Activated naive CD4-positive, alpha-beta T cell treated with anti-CD3 and anti-CD28 coated beads for 36 hours (primary cell): ENCODE results near the gene ZFAND2B. TPM values are rescaled to one million over a fixed set of nuclear protein-coding genes. Genes with fewer than 3 reads are reported as not detected.

Experiments
- CTCF ChIA-PET: fragments of 350-600 bp; sonication (Branson Sonifier 250); formaldehyde crosslinking; loops from one replicate; lab custom pipeline; 2021; ENCODE audit warnings: antibody characterized with exemption; lab: Charles Lee
- DNase-seq: peaks from one replicate; pipeline ENCODE4 v3.0.0-alpha.2; 2020
- H3K27ac Mint-ChIP-seq: one replicate; pipeline ENCODE4 v1.8.0; 2021; ENCODE audit warnings: mild to moderate bottlenecking, mixed read lengths
- H3K27me3 Mint-ChIP-seq: one replicate; pipeline ENCODE4 v1.8.0; 2021; ENCODE audit warnings: low read depth, mixed read lengths
- H3K36me3 Mint-ChIP-seq: one replicate; pipeline ENCODE4 v1.8.0; 2021; ENCODE audit warnings: low read depth, mixed read lengths
- H3K4me1 Mint-ChIP-seq: one replicate; pipeline ENCODE4 v1.8.0; 2021; ENCODE audit warnings: low read depth, mixed read lengths
- H3K4me3 Mint-ChIP-seq: one replicate; pipeline ENCODE4 v1.8.0; 2021; ENCODE audit warnings: mild to moderate bottlenecking, moderate library complexity, mixed read lengths
- H3K9me3 Mint-ChIP-seq: one replicate; pipeline ENCODE4 v1.8.0; 2021; ENCODE audit warnings: mixed read lengths
- intact Hi-C: fragments of 100-400 bp; cut with micrococcal nuclease; formaldehyde crosslinking; loops from one replicate; pipeline ENCODE4 v1.15.1; 2023
- total RNA-seq, 2 experiments: library from RNA; stranded (reverse); gene quantifications; one replicate each; pipeline ENCODE4 v1.2.3, GENCODE V29; 2021

Gene ZFAND2B
- total RNA-seq, 2 experiments from 2014 or later = 32.6 to 33.6 TPM

DNA sequence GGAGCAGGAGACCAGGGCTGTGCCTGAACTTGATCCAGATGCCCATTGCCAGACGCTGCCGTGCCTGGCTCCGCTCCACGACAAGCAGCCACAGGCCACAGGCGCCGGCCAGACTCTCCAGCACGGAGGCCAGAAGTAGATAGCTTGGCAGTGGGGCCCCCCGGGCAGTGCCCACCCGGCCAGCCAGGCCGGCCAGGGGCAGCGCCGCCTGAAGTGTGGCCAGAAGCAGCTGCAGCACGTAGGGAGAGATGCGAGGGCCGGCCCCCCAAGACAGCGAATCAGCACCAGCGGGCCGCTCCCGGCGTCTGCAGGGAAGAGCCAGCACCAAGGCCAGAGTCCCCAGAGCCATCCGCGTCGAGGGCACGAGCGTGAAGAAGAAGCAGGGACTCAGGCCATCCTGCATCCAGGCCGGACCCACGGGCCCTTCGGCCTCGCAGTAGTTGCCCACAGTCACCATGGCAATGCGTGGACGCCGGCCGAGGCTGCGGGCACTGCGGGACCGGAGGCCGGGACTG, 11.7 kb downstream of the ZFAND2B start:
- H3K4me3 Mint-ChIP-seq = peak overlapping the region; percentile 78
- peak; percentile 22 for DNase-seq
- intact Hi-C loops = loop anchor here (1.0 to 2.0 kb wide), 3 partner anchors 11 to 169 kb away; partner anchors contain the start of genes ANKZF1, ATG9A and DNPEP
- H3K27me3 Mint-ChIP-seq = no peaks in the 10 kb centered on the region
- H3K9me3 Mint-ChIP-seq = no peaks in the 10 kb centered on the region
- peaks cover 25% of the 10 kb centered on the region for H3K4me1 Mint-ChIP-seq
- H3K36me3 Mint-ChIP-seq = peaks cover 19% of the 10 kb centered on the region
- H3K27ac Mint-ChIP-seq = peak overlapping the region; percentile 56
- CTCF ChIA-PET = interaction anchor here (0.9 to 1.4 kb wide), 5 partner anchors 29 to 75 kb away, joined by 3 to 5 read pairs (median 4); no protein-coding TSS in a partner anchor

DNA sequence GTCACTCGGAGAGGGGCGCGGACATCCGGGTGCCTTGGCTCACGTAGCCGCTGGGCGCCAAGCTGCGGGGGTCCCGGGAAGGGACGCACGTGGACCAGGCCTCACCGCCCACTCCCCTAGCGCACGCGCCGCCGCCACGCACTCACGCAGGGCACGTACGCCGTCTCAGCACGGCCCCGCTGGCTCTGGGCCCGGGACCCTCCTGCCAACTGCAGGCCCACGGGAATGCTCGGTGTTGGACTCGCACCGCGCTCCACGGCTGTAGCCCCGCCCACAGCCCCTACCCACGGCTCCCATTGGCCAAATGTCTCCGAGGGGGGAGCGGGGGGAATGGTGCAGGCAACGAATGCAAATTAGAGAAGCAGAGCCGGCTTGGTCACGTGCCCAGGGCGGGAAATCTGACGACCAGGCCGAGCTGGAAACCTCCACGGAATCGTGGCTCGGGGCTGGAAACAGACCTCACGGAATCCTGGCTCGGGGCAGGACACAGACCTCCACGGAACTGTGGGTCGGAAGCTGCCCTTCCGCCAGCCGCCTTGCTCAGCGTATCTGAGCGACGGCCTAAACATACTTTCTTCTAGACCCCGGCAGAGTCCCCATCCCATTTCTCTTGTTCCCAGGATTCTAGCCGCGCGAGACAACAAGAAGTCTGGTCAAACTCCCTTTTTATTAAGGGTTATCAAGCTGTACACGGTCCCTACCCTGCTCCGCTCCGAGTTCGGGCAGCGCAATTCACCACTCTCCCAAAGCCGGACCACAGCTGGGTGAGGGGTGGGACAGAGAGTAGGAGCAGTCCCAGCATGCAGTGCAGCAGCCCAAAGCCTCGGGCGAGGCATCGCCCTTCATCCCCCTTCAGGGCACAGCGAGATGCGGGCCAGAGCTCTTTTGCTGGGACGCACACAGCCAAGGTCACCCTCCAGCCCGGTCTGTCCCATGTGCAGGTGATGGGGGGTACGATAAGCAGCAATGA, 12.4 kb downstream of the ZFAND2B start, which contains the start of gene ABCB6:
TSS of gene ABCB6 (minus strand) at position 227 of the 970 bp plus-strand sequence. CDS start 285 bp downstream, outside the sequence.
- Mint-ChIP-seq H3K27me3 (no peaks in the 10 kb centered on the region), H3K27ac (peak within 1 kb of the TSS; percentile 56), H3K36me3 (peaks cover 24% of the 10 kb centered on the region), H3K9me3 (no peaks in the 10 kb centered on the region), H3K4me3 (peak within 1 kb of the TSS; percentile 78), H3K4me1 (peaks cover 25% of the 10 kb centered on the region)
- intact Hi-C loops = loop anchor here (1.0 to 2.0 kb wide), 8 partner anchors 10 to 168 kb away; partner anchors contain the start of genes ANKZF1, ATG9A, DNAJB2 and DNPEP
- DNase-seq = peak; percentile 89
- CTCF ChIA-PET = interaction anchor here (0.9 to 1.4 kb wide), 4 partner anchors 10 to 74 kb away, joined by 3 to 4 read pairs (median 4); partner anchors contain the start of gene ATG9A

DNA sequence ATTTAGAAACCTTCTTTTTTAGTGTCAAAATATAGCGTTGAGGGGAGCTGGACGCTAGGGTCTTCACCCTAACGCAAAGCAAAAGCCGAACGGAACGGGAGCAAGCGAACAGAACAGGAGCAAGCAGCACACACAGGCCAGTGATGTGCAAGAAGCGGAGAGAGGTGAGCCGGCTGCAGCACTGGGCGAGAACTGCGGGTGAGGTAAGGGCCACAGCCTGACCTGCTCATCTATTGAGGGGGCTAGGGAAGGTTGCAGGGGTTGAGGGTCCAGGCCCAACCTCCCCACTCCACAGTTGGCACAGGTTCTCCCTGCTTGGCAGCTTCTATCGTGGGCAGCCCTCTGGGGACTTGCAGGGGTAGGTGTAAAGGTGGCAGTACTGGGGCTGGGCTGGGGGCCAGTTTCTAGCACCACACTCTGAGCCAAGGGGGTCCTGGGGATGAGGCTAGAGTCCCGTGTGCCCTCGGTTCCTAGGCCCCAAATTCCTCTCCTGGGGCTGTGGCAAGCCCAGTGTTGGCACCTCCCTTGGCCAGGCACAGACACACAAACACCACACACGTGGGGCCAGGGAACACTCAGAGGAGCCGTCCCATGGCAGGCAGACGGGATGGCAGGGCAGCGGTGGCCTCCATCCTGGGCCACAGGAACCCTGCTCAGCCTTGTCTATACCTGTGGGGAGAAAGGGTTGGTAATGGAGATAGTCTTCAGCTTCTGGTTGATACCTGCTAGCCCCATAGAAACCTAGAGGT, 13.4 kb downstream of the ZFAND2B start:
- intact Hi-C loops = loop anchor here (1.0 to 10.0 kb wide), 7 partner anchors 13 to 505 kb away; partner anchors contain the start of genes DNAJB2, DNPEP, GLB1L and STK16
- DNase-seq = no peak
- Mint-ChIP-seq H3K4me3 (no peak overlapping the region), H3K27me3 (no peaks in the 10 kb centered on the region), H3K36me3 (peaks cover 27% of the 10 kb centered on the region), H3K9me3 (no peaks in the 10 kb centered on the region), H3K4me1 (peaks cover 25% of the 10 kb centered on the region), H3K27ac (no peak overlapping the region)
- CTCF ChIA-PET = no interaction called here

DNA sequence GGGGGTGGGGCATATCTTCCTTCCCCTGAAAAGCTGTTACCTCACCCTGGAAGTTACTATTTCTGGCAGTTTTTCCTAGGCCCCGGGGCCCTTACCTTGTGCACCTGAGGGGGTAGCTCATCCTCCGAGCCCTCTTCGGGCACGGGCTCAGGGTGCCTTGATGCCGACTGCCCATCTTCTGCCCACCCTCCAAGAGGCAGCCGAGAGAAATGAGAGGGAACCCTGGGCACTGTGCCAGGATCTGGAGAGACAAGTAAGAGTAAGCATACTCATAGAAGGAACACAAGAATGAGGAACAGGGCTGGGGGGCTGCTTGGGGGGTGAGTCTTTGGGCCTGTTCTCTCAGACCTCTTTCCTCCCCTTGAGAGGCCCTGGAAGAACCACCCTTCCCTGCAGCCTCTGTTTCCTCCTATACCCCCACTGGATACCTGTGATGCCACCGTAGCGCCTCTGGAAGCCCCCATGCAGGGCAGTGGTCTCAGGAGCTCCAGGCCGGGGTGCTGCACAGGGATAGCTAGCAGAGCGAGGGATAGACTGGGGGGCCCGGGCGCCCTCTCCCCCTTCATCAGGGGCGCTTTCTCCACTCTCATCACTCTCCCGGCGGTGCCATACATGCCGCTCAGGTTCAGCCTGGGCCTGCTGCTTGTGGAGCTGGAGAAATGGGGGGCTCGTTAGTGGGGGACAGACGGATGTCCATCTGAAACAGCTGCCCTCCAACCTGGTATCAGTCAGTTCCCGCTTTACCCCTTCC, 14.2 kb downstream of the ZFAND2B start:
- Mint-ChIP-seq H3K4me3 (no peak overlapping the region), H3K9me3 (no peaks in the 10 kb centered on the region), H3K27ac (no peak overlapping the region), H3K36me3 (peaks cover 31% of the 10 kb centered on the region), H3K27me3 (no peaks in the 10 kb centered on the region), H3K4me1 (peaks cover 25% of the 10 kb centered on the region)
- CTCF ChIA-PET = no interaction called here
- intact Hi-C loops = loop anchor here (10.0 kb wide), 1 partner anchor 506 kb away; the partner anchor contains the start of gene TTLL4
- no peak for DNase-seq

DNA sequence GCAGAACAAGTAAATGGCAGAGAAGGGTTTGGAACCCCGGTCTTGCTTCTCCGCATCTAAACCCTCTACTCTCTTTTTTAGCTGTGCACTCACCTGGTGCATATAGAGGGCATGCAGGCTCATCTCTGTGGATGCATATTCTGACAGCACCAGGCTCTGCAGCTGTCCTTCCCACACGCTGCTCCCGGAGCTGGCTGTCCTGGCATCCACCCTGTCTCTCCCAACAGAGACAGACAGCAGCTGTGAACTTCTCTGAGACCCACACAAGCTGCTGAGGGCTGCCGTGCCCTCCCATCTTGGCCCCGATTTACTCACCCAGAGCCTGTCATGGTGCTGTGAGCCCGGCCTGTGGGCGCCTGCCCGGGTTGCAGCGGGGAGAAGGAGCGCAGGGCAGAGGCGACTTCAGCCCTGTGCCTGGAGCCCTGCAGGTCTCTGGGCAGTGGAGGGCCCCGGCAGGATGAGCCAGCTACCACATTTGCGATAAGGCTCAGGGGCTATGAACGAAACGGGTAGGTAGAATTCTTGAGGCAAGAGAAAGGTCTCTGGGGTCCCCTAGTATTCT, 15.5 kb downstream of the ZFAND2B start:
- Mint-ChIP-seq H3K27me3 (no peaks in the 10 kb centered on the region), H3K36me3 (peaks cover 32% of the 10 kb centered on the region), H3K4me1 (peaks cover 15% of the 10 kb centered on the region), H3K27ac (no peak overlapping the region), H3K4me3 (no peak overlapping the region), H3K9me3 (no peaks in the 10 kb centered on the region)
- DNase-seq = no peak
- intact Hi-C loops = loop anchor here (10.0 kb wide), 1 partner anchor 507 kb away; the partner anchor contains the start of gene TTLL4
- CTCF ChIA-PET = interaction anchor here (1.1 kb wide), 1 partner anchor 74 kb away, joined by 3 read pairs; no protein-coding TSS in a partner anchor

DNA sequence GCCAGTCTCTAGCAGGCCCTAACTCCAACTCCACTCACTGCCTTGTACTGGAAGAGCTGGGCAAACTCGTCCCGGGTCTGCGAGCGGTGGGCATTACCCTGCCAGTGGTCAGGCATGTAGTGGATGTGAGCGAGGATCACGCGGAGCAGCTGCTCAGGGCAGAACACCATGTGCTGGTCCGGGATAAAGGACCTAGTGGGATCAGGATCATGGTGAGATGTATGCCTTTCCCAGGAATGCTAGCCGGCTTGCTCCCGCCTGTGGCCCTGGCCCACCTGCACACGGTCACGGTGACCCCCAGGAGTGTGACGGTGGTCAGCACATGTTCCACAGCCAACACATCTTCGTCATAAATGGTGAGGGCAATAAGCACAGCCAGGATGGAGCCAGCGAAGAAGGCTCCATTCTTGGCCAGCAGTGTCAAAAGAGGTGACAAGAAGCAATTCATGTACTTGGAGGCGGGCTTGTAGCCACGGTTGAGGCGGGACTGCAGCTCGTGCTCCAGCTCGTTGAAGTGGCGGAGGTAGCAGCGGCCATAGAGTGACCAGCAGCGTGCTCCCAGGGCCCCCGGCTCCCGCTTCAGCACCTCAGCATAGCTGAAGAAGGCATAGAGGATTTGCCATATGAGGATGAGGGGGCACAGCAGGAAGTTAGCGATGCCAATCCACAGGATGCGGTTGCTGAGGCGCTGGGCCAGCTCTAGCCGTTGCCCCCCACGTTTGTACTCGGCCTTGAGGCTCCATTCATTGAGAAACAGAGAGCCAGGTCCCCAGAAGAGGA, 17.4 kb downstream of the ZFAND2B start:
- no peak for DNase-seq
- CTCF ChIA-PET = interaction anchor here (1.0 to 1.2 kb wide), 2 partner anchors 64 to 71 kb away, joined by 3 to 5 read pairs; no protein-coding TSS in a partner anchor
- H3K4me3 Mint-ChIP-seq = no peak overlapping the region
- H3K4me1 Mint-ChIP-seq = peaks cover 22% of the 10 kb centered on the region
- H3K27ac Mint-ChIP-seq = no peak overlapping the region
- no peaks in the 10 kb centered on the region for H3K9me3 Mint-ChIP-seq
- no peaks in the 10 kb centered on the region for H3K27me3 Mint-ChIP-seq
- intact Hi-C loops = loop anchor here (10.0 kb wide), 1 partner anchor 509 kb away; the partner anchor contains the start of gene TTLL4
- peaks cover 34% of the 10 kb centered on the region for H3K36me3 Mint-ChIP-seq

DNA sequence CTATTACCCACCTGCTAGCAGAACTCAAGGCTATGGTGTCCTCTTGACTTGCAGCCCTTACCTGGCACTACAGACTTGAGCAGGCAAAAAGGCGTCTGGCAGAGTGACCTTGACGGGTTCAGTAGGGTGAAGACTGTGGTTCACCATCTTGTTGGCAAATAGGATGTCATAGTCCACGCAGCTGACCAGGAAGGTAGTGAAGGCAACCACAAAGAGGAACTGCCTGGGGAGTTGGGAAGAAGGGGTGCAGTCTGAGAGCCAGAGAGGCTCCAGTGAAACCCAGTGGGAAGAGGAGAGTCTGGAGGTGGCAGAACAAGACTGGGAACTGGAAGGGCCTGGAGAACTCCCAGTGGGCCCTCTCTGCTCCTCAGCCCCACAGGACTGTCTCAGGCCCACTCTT, 18.8 kb downstream of the ZFAND2B start:
- CTCF ChIA-PET = no interaction called here

DNA sequence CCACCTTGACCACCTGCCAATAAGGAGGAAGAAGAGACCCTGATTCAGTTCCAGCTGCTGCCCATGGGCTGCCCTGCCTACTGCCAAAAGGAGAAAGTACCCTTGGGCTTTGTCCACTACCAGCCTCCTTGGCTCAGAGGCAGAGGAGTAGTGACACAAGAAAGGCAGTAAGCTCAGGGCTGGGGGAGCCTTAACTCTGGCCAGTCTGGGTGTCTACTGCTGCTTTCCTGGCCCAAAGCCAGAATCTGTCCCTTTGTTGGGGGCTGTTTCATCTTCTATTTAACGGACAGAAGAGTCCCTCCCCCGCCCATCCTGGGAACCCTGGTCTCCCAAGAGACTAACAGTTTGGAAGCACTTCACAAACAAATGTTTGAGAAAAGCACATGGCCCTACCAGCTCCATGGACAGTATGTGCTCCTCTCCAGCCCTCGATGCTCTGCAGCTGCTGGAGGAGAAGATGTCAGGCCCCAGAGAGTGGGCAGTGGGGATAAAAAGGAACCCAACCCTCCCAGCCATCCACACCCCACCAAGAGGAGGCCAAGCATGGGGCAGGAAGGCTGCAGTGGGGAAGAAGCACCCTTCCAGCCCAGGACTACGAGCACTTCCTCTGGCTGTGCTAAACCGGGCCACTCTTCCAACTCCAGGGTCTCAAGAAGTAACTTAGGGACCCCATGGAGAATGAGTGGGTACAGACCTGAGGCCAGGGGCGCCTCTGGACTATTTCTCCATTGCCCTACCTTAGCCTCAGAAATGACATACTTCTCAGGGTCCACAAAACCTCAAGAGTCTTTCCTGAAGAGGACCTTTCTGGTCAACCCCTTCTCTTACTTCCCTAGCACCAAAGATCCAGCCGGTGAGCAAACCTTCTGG, 21.7 kb downstream of the ZFAND2B start:
- peaks cover 42% of the 10 kb centered on the region for H3K36me3 Mint-ChIP-seq
- no peaks in the 10 kb centered on the region for H3K9me3 Mint-ChIP-seq
- peak overlapping the region; percentile 53 for H3K27ac Mint-ChIP-seq
- H3K4me1 Mint-ChIP-seq = peaks cover 38% of the 10 kb centered on the region
- no peak for DNase-seq
- H3K27me3 Mint-ChIP-seq = no peaks in the 10 kb centered on the region
- H3K4me3 Mint-ChIP-seq = peak overlapping the region; percentile 96
- CTCF ChIA-PET = interaction anchor here (0.8 to 2.2 kb wide), 5 partner anchors 9 to 67 kb away, joined by 3 to 8 read pairs (median 3); partner anchors contain the start of genes ABCB6, GLB1L and STK16
- intact Hi-C loops = loop anchor here (10.0 kb wide), 1 partner anchor 513 kb away; the partner anchor contains the start of gene TTLL4

More for the DNA sequence above, 18.8 kb downstream of the ZFAND2B start:
- intact Hi-C loops = loop anchor here (10.0 kb wide), 1 partner anchor 511 kb away; the partner anchor contains the start of gene TTLL4
- H3K4me1 Mint-ChIP-seq = peaks cover 20% of the 10 kb centered on the region
- H3K27me3 Mint-ChIP-seq = no peaks in the 10 kb centered on the region
- DNase-seq = no peak
- H3K4me3 Mint-ChIP-seq = no peak overlapping the region
- no peak overlapping the region for H3K27ac Mint-ChIP-seq
- H3K36me3 Mint-ChIP-seq = peaks cover 34% of the 10 kb centered on the region
- no peaks in the 10 kb centered on the region for H3K9me3 Mint-ChIP-seq

DNA sequence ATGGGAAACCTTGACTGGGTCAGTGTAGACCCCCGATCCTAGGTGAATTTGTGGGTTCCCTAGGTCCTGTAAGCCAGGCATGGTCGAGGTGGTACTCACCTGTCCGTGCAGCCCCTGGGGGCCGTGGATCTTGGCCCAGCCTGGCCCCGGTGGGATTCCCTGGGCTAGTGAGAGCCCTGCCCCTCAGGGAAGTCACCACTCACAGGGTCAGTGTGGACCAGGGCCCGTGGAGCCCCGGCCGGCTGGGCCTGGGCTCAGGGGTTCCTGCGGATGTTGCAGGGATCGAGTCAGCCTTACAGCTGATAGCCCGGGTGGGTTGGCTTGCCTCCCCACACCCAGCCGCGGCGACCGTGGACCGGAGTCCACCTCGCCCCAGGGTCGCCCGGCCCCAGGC, 22.3 kb downstream of the ZFAND2B start:
- Mint-ChIP-seq H3K4me3 (peak overlapping the region; percentile 96), H3K36me3 (peaks cover 43% of the 10 kb centered on the region), H3K27ac (peak overlapping the region; percentile 53), H3K9me3 (no peaks in the 10 kb centered on the region), H3K27me3 (no peaks in the 10 kb centered on the region), H3K4me1 (peaks cover 44% of the 10 kb centered on the region)
- intact Hi-C loops = loop anchor here (1.0 to 10.0 kb wide), 12 partner anchors 11 to 661 kb away; partner anchors contain the start of genes ABCB6, CNOT9, DNAJB2 and GLB1L
- no peak for DNase-seq
- CTCF ChIA-PET = interaction anchor here (0.8 to 2.2 kb wide), 7 partner anchors 10 to 67 kb away, joined by 3 to 8 read pairs (median 4); partner anchors contain the start of genes ABCB6, GLB1L and STK16
